Spleen (tissue), 7 donors: ENCODE results near the gene SRPK2.

Source experiments
- POLR2A ChIP-seq, 3 donors: fragments of 450-650 bp; IDR thresholded peaks; one replicate each; pipeline ENCODE4 v1.5.1; 2017; ENCODE audit warnings: antibody characterized with exemption in 3 of 3, mild to moderate bottlenecking in 1 of 3
- POLR2AphosphoS5 ChIP-seq, 3 donors: sonication (generic); formaldehyde crosslinking; IDR thresholded peaks; one replicate each; pipeline ENCODE4 v1.5.1; 2017; ENCODE audit warnings: antibody characterized with exemption in 3 of 3
- TF ChIP-seq, protein P1 (sequence below), 11 experiments: fragments of 200-600 bp in 7 of 11; fragments of 450-650 bp in 4 of 11; sonication (generic) in 4 of 11; IDR thresholded peaks in 8 of 11; conservative IDR thresholded peaks in 3 of 11; 1 replicate in 7 of 11; 2 replicates in 4 of 11; pipeline versions ENCODE4 v1.4.0 to v1.8.0; 2016 to 2021; ENCODE audit warnings: antibody characterized with exemption in 11 of 11, inconsistent platforms in 4 of 11, mild to moderate bottlenecking in 1 of 11
- donor health status: DM: no; HTN: no; CAD: no; lungs with moderate emphysema.
- donor health status: DM: no; HTN: no; CAD: no.
- donor health status: DM: no; HTN: no; CAD: no.

DNA sequence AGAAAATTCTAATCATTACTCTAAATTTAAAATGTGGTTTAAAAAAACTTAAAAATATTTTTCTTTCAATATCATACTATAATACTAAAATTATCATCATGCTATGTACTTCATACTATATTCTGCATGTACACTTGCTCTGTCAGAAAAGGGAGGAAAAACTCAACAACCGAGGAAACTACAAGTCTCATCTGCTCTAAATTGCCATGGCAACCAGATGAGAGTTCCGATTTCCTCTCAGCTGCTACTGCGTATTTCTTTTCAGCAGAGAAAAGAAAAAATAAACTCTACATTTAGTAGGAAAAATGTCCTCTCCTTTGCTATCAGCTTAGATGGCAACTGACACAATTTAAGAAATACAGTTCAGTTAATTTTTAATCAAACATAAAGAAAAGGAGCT is 178.9 kb downstream of the SRPK2 start:
- TF ChIP-seq POLR2AphosphoS5 (IDR thresholded peaks at IDR 0.05): no peak
- TF ChIP-seq, protein P1, sequence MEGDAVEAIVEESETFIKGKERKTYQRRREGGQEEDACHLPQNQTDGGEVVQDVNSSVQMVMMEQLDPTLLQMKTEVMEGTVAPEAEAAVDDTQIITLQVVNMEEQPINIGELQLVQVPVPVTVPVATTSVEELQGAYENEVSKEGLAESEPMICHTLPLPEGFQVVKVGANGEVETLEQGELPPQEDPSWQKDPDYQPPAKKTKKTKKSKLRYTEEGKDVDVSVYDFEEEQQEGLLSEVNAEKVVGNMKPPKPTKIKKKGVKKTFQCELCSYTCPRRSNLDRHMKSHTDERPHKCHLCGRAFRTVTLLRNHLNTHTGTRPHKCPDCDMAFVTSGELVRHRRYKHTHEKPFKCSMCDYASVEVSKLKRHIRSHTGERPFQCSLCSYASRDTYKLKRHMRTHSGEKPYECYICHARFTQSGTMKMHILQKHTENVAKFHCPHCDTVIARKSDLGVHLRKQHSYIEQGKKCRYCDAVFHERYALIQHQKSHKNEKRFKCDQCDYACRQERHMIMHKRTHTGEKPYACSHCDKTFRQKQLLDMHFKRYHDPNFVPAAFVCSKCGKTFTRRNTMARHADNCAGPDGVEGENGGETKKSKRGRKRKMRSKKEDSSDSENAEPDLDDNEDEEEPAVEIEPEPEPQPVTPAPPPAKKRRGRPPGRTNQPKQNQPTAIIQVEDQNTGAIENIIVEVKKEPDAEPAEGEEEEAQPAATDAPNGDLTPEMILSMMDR (IDR thresholded peaks at IDR 0.05 in 8 of 11, conservative IDR thresholded peaks at IDR 0.05 in 3 of 11): no peak
- TF ChIP-seq POLR2A (IDR thresholded peaks at IDR 0.05): no peak
